Forelimb muscle (tissue), 1 donor: Measurements from ENCODE around the gene SLC7A6OS. TPM values are rescaled to one million over a fixed set of nuclear protein-coding genes. Genes with fewer than 3 reads are reported as not detected.

Experiments used
- DNase-seq: peaks from one replicate; pipeline ENCODE4 v3.0.0-alpha.2; 2013; ENCODE audit warnings: low read depth
- polyA plus RNA-seq: library from polyadenylated mRNA; unstranded; fragments of 120-200 nt; gene quantifications from one replicate; pipeline ENCODE4 v1.2.1, GENCODE V29; 2013; ENCODE audit not compliant: insufficient read length

Gene SLC7A6OS
- polyA plus RNA-seq, 1 donor: 17.5 TPM

DNA sequence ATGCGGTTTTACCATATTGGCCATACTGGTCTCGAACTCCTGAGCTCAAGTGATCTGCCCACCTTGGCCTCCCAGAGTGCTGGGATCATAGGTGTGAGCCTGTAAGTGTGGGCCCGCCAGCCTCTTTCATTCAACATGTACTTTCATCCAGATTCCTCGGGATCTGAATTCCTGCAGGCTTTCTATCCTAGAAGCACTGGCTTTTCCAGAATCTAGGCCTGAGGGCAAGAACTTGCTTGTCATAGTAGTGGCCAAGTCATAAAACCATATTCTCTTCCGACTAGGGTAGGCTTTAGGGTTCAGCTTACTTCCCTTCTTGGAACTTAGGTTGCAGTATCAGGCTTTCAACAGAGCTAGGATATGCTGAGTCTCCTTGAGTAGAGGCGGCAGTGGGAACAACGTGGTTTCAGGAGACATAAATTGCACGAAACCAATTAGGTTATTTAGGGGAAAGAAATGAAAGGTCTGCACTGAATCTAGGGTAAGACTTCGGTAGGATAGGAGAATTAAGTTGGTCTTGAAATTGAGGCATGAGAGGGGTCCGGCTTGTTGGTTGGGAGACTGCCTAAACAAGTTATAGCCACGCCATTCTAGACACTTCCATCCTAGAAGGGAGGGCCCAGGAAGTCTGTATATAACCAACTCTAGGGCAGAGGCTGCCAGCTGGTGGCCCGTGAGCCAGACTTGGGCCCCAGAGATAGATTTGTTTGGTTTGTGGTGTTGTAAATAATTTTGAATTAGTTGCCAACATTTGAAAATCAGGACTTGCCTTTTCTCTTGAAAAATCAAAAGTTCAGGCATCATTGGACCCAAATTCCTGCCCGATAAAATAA lies 30.8 kb downstream of the SLC7A6OS start:
- DNase-seq: no peak

GRCh38 chr16:68276223-68276622 lies 34.5 kb downstream of the SLC7A6OS start:
- no peak for DNase-seq

GRCh38 chr16:68275611-68276191 lies 35.0 kb downstream of the SLC7A6OS start:
- DNase-seq: no peak

DNA sequence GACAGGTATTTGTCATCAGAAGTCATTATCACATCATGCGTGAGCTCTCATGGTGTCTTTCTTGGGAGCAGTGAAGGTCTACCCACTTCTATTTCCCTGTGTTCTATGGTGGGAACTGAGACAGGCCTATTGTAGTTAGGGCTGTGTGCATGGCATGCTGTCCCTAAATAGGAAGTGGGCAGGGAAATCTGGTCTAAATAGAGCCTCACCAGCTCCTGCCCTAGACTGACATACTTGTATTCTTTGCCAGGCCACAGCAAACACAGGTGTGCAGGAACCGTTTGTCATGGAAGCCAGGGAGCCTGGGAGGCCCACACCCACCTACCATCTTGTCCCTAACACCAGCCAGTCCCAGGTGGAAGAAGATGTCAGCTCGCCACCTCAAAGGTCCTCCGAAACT lies 36.3 kb downstream of the SLC7A6OS start:
- no peak for DNase-seq

DNA sequence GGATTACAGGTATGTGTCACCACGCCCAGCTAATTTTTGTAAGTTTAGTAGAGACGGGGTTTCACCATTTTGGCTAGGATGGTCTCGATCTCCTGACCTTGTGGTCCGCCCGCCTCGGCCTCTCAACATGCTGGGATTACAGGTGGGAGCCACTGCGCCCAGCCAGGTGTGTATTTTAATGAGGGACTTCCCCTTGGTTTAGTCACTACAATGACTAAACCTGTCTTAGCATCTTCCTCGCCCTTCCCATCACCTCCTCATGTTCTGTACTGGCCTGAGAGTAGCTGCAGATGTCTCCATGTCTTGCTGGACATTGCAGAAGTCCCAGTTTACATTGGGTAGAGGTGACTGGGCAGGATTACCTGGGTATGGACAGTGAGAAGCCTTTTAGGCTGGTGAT lies 36.9 kb downstream of the SLC7A6OS start:
- no peak for DNase-seq

DNA sequence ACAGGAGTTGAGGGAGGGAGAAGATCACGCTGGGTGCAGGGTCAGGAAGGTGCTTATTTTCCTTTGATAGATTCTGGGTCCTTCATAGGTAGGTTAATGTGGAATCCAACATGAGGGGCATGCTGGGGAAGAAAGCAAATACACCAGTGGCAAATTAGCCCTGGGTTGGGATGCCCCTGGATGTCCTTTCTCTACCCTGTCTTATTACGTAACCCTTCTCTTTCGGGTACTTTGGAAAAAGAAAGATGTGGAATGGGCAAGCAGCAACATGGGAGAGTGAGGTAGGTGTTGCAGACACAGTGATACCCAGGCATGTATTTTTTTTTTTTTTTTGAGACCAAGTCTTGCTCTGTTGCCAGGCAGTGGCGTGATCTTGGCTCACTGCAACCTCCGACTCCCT lies 37.3 kb downstream of the SLC7A6OS start:
- no peak for DNase-seq

GRCh38 chr16:68272507-68273209 lies 38.1 kb downstream of the SLC7A6OS start:
- no peak for DNase-seq

- DNase-seq: no peak
Measured at GRCh38 chr16:68270353-68270752, 40.4 kb downstream of the SLC7A6OS start.

- DNase-seq: no peak
Measured at GRCh38 chr16:68269793-68270192, 41.0 kb downstream of the SLC7A6OS start.

DNA sequence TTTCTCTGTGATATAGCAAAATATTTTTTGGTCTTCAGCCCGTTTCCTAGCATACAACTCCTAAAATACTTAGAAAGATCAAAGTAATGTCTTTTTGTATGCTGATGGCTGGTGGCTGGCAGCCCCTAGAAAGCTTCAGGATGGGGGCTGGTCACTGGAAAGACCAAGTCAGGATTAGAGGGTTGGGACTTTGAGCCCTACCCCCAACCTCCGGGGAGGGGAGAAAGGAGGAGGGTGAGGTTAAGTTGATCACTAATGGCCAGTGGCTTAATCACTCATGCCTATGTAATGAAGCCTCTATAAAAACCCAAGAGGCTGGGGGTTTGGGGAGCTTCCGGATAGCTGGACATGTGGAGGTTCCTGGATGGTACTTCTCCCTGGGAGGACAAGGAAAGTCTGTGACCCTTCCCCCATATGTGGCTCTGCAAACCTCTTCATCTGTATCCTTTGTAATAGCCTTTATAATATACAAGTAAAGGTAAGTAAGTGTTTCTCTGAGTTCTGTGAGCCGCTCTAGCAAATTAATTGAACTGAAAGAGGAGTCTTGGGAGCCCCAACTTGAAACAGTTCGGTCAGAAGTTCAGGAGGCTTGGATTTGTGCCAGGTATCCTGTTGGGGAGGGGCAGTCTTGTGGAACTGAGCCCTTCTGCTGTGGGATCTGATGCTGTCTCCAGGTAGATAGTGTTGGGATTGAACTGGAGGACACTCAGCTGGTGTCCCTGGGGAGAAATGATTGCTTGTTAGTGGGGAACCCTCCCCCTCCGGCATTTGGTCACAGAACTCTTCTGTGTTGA lies 42.9 kb downstream of the SLC7A6OS start:
- DNase-seq: no peak

DNA sequence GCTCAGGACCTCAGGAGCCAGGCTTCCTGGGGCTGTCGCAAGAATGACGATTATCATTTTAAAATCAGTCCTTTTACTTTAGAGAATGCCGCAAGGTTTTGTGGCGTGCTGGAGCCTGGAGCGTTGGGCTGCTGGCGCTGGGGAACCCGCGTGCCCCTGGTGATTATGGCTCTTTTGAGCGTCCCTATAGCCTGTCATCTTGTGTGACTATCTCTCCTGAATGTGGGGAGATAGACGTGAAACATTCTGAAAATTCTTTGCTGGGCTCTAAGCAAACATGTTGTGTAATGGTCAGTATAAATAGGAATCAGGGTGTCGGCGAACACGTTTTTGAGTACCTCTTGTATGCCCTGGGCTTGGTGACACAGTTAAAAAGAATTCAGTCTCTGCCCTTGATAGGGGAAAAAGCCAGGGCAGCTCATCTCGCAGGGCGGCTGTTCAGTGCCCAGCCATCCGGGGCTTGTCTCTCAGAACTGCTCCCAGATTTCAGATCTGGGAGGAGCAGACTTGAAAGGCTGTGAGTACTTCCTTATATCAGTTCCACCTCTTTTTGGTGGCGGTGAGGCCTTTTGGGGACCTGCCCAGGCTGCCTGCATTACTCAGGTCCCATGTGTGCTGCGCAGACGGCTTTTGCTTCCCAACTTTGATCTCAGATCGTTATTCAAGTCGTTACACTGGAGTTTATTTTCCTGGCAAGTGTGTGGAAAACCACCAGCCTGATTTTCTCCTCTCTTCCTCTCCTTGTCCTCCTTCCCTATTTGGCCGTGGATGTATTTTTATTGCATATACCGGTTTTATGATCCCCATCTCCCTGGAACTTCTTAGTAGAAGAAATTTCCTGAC lies 45.4 kb downstream of the SLC7A6OS start:
- no peak for DNase-seq

DNA sequence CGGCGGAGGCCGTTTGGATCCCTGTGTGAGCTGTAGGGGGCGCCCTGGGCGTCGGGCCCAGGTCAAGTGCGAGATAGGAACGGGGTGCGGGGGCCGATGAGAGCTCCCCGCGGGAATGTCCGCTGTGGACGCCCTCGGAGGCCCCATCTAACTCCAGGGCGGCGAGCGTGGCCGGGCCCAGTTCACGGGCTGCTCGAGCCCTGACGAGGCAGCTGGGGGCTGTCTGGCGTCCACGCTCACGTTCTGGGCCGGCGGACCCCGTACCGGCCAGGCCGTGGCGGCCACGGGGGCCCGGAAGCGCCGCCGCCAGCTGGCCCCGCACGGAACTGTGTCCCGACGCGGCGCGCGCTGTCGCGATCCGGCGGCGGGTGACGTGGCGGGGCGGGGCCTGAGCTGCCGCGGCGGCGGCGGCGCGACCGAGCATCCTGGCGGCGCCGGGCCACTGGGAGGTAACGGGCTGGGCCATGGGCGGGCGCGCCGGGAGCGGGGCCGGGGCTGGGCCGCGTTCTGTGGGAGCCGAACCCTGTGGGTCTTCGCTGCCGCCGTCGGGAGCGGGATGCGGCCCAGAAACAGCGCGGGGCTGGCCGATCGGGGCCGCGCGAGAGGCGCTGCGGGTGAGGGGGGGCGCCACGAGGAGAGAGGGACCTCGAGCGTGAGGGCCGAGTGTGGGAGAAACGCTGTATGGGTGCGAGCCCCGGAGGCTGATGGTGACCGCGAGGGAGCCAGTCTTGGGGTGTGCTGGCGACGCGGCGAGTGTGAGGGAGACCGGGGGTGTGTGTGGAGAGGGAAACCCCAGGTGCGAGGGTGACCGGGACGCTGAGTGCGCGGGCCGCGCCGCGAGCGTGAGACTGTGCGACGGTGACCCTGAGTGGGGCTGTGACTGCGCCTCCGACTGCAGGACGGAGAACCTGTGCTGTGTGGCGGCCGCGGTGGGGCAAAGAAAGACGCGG lies 46.3 kb downstream of the SLC7A6OS start, which contains the start of gene SLC7A6:
TSS of gene SLC7A6 (plus strand) at position 399 of the 950 bp plus-strand sequence. CDS start 10,201 bp downstream, outside the sequence.
- no peak for DNase-seq

DNA sequence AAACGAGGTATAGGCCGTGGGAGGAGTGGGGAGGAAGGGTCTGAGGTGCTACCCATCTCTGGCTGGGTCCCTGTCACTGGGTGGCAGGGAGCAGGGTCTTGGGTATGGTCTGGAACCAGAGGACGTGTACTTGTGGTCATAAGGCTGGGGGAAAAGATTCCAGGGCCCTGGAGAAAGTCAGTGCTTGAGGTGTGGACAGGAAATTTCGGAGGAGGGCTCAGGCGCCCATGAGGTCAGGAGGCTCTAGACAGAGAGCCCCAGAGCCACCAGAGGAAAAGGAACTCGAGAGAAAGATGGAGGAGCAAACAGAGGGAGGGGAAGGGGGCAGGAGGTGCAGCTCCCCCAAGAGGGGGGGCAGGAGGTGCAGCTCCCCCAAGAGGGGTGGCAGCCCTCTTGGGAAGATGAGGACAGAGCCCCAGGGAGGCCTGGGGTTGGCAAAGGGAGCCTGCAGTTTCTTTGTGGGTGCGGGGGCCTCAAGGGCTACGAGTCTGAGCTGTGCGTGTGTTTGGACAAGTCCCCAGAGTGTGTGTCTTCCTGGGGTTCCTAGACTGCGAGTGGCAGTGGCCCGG lies 47.1 kb downstream of the SLC7A6OS start:
- no peak for DNase-seq

DNA sequence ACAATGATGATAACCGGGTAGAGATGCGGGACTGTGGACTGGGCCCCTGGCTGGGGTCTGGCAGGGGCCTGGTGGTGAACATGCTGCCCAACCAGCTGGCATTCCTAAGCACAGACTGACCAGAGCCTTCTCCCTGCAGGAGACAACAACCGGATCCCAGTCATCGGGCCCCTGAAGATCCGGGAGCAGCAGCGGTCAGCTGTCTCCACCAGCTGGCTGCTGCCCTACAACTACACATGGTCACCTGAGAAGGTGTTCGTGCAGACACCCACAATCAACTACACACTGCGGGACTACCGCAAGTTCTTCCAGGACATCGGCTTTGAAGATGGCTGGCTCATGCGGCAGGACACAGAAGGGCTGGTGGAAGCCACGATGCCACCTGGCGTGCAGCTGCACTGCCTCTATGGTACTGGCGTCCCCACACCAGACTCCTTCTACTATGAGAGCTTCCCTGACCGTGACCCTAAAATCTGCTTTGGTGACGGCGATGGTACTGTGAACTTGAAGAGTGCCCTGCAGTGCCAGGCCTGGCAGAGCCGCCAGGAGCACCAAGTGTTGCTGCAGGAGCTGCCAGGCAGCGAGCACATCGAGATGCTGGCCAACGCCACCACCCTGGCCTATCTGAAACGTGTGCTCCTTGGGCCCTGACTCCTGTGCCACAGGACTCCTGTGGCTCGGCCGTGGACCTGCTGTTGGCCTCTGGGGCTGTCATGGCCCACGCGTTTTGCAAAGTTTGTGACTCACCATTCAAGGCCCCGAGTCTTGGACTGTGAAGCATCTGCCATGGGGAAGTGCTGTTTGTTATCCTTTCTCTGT lies 51.5 kb downstream of the SLC7A6OS start:
- DNase-seq: no peak

DNA sequence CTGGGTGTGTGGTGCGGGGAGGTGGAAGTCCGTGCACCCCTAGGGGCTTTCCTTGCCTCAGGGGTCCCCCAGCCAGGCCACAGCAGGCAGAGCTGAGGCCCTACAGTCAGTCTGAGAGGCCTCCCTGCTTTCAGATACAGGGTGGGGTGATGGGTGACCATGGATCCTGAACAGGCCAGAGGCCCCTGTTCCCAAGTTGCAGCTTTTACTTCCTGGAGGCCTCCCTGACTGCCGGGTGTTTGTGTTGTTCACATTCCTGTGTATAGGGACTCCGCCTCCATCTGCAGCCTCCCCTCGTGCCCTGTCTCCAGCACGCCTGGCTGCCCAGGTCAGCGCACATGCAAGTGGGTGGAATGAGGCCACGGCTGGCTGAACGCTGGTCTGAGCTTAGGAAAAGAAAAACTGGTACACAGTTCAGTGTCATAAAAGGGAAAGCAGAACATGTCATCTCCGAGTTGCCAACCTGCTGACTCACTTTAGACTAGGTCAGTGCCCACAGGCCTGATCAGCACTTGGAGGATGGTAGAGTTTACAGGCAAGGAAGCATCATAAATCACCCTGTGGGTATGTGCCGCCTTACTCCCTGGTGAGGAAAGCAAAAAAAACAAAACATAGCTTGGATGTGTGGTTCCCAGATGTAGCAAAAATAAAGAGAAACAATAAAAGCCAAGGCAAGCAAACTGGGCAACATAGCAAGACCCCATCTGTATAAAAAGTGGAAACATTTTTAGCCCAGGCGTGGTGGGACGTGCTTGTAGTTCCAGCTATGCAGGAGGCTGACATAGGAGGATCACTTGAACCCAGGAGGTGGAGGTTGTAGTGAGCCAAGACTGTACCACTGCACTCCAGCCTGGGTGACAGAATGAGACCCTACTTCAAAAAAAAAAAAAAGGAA lies 52.6 kb downstream of the SLC7A6OS start:
- DNase-seq: no peak

- DNase-seq: no peak
Measured at GRCh38 chr16:68257251-68257905, 53.4 kb downstream of the SLC7A6OS start.

DNA sequence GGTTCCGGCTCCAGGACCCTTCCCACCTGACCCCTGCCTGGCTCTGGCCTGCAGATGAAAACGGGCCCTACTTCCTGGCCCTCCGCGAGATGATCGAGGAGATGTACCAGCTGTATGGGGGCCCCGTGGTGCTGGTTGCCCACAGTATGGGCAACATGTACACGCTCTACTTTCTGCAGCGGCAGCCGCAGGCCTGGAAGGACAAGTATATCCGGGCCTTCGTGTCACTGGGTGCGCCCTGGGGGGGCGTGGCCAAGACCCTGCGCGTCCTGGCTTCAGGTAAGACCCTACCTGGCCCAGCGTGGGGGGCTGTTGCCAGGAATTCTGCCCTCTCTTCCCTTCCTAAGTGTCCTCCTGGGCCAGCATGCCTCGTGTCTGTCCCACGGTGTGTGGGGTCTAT lies 55.0 kb downstream of the SLC7A6OS start:
- DNase-seq: no peak
